Effector memory CD4-positive, alpha-beta T cell (primary cell): Measurements from ENCODE around the gene NPEPPS.

Source experiments
- DNase-seq, 3 donors: peaks; one replicate each; pipeline ENCODE4 v3.0.0-alpha.2; 2020
- H3K27ac ChIP-seq: 2 replicates; pipeline ENCODE4 v1.7.0; 2013; ENCODE audit warnings: mild to moderate bottlenecking, low read length, moderate library complexity; ENCODE audit not compliant: insufficient read depth, poor library complexity, severe bottlenecking
- H3K27me3 ChIP-seq: replicated peaks from 2 replicates; pipeline ENCODE4 v1.7.0; 2013; ENCODE audit warnings: mild to moderate bottlenecking, low read length; ENCODE audit not compliant: insufficient read depth, control insufficient read depth, poor library complexity, severe bottlenecking
- H3K36me3 ChIP-seq: 2 replicates; pipeline ENCODE4 v1.7.0; 2013; ENCODE audit warnings: mild to moderate bottlenecking, low read length, moderate library complexity; ENCODE audit not compliant: control insufficient read depth, insufficient read depth
- H3K4me1 ChIP-seq: 2 replicates; pipeline ENCODE4 v1.7.0; 2013; ENCODE audit warnings: low read length, mild to moderate bottlenecking; ENCODE audit not compliant: control insufficient read depth, insufficient read depth, poor library complexity, severe bottlenecking
- H3K4me3 ChIP-seq: 2 replicates; pipeline ENCODE4 v1.7.0; 2013; ENCODE audit warnings: low read length, low read depth, mild to moderate bottlenecking; ENCODE audit not compliant: insufficient read depth, poor library complexity, severe bottlenecking
- H3K9me3 ChIP-seq: 2 replicates; pipeline ENCODE4 v1.7.0; 2013; ENCODE audit warnings: mild to moderate bottlenecking, low read length, moderate library complexity; ENCODE audit not compliant: control insufficient read depth

Gene NPEPPS

DNA sequence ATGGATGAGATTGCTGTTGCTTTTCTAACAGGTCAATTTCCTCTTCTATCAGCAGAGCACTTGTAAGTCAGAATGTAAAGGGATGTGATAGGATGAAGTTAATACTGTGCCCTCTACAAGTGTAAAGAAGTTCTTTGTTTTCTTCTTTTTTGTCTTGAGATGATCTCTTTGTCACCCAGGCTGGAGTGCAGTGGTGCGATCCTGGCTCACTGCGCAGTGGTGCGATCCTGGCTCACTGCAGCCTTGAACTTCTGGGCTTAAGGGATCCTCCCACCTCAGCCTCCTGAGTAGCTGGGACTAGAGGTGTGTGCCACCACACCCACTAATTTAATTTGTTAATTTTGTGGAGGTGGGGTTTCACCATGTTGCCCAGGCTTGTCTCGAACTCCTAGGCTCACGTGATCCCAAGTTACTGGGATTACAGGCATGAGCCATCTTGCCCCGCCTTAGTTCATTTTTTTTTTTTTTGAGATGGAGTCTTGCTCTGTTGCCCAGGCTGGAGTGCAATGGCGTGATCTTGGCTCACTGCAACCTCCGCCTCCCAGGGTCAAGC lies 97.2 kb downstream of the NPEPPS start:
- Histone ChIP-seq H3K4me3 (no peak overlapping the region), H3K9me3 (no peaks in the 10 kb centered on the region), H3K36me3 (peaks cover 3% of the 10 kb centered on the region), H3K27me3 (no peaks in the 10 kb centered on the region), H3K4me1 (no peaks in the 10 kb centered on the region), H3K27ac (no peak overlapping the region)
- no peak for DNase-seq

DNA sequence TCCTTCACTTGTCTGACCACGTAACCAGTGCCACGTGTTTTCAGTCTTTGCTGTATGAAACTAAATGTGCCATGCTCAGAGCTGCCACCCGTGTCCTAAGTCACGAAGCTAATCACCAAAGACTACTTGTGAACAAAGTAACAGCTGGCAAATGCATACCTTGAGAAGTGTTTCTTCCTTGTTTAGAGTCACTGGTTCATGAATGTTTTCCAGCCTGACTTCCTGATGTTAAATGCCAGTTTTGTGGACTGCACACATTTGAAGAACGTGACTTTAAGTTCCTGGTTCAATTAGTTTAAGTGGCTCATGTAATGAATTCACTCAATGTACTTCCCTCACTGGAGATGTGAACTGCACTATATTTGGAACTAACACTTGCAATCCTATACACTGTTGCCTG lies 98.9 kb downstream of the NPEPPS start:
- H3K27ac ChIP-seq: no peak overlapping the region
- H3K4me3 ChIP-seq: no peak overlapping the region
- no peaks in the 10 kb centered on the region for H3K4me1 ChIP-seq
- H3K36me3 ChIP-seq: no peaks in the 10 kb centered on the region
- H3K9me3 ChIP-seq: no peaks in the 10 kb centered on the region
- DNase-seq: no peak
- H3K27me3 ChIP-seq: no peaks in the 10 kb centered on the region

DNA sequence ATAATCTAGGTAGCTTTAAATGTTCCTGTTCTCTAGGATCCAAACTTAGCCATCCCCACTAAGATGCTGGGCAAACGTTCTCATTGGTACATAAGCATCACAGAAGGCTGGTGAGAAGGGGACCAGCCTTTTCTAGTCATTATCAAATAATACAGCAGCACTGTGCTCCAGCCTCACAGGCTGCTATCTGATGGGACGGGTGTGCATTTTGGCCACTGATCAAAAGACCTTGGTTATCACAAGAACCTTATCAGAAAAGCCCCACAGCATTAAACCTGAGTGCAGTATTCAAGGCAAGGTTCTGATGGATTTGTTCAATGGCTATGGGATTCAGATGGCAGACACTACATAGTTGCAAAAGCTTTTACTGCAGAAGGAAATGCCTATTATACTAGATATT lies 99.7 kb downstream of the NPEPPS start:
- no peak for DNase-seq
- Histone ChIP-seq H3K4me1 (no peaks in the 10 kb centered on the region), H3K27me3 (no peaks in the 10 kb centered on the region), H3K9me3 (no peaks in the 10 kb centered on the region), H3K36me3 (no peaks in the 10 kb centered on the region), H3K27ac (no peak overlapping the region), H3K4me3 (no peak overlapping the region)

DNA sequence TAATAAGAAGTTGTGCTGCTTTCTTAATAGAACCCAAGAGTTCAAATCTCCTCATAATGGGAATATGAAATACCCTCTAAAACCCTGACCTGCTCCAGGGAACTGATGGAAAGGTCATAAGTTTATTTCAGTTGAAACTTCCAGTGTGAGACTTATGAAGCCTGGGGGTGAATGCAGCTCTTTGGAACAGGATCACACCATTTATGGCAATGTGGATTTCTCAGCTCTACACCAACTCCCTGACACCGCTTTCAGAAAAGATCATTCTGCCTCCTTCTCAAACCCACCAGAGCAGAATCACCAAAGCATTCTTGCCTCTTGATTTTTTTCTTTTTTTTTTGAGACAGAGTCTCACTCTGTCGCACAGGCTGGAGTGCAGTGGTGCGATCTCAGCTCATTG lies 102.1 kb downstream of the NPEPPS start:
- H3K27ac ChIP-seq: no peak overlapping the region
- H3K36me3 ChIP-seq: no peaks in the 10 kb centered on the region
- H3K27me3 ChIP-seq: no peaks in the 10 kb centered on the region
- no peak overlapping the region for H3K4me3 ChIP-seq
- H3K9me3 ChIP-seq: no peaks in the 10 kb centered on the region
- peaks cover 4% of the 10 kb centered on the region for H3K4me1 ChIP-seq
- DNase-seq: no peak

DNA sequence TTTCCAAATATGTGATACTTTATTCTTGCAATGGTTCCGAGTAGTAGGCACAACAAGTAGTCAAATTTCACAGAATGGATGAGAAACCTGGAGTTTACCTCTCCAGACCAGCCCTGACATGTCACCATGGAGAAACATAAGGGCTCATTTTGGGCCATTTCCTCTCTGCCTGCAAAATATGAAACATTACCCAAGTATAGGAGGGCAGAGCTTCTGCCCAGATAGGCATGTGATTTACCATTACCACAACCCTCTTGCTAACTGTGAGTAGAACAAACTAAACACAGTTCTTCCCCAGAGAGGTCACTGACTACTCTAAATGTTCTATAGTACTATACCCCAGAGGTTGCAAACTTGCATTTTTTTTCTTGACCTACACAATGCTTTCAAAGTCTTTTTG lies 103.1 kb downstream of the NPEPPS start:
- Histone ChIP-seq H3K9me3 (no peaks in the 10 kb centered on the region), H3K4me3 (no peak overlapping the region), H3K4me1 (peaks cover 4% of the 10 kb centered on the region), H3K27ac (no peak overlapping the region), H3K27me3 (no peaks in the 10 kb centered on the region), H3K36me3 (no peaks in the 10 kb centered on the region)
- no peak for DNase-seq

DNA sequence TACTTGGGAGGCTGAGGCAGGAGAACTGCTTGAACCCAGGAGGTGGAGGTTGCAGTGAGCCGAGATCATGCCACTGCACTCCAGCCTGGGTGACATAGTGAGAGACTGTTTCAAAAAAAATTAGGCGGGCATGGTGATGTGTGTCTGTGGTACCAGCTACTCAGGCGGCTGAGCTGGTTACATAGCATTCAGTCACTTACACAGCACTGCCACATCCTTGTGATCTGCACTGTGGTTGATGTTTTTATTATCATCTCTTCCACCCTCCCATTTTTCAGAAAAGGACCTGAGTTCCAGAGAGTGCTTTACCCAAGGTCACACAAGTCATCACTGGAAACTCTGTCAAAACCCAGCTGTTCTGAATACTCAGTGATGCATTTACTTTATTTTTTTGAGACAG lies 104.0 kb downstream of the NPEPPS start:
- no peak overlapping the region for H3K27ac ChIP-seq
- no peaks in the 10 kb centered on the region for H3K27me3 ChIP-seq
- no peaks in the 10 kb centered on the region for H3K36me3 ChIP-seq

DNA sequence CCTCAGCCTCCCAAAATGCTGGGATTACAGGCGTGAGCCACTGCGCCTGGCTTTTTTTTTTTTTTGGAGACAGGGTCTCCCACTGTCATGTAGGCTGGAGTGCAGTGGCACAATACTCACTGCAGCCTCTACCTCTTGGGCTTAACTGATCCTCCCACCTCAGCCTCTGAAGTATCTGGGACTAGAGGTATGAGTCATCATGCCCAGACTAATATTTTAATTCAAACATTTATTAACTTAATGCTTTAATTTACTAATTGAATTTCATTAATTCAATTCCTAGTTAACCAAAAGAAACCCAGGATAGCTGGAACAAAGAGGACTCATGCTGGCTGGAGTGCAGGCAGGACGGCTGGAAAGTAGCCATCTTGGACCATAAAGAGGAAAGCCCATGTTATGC lies 104.8 kb downstream of the NPEPPS start:
- Histone ChIP-seq H3K4me1 (peaks cover 4% of the 10 kb centered on the region), H3K27me3 (no peaks in the 10 kb centered on the region), H3K9me3 (no peaks in the 10 kb centered on the region), H3K36me3 (no peaks in the 10 kb centered on the region), H3K27ac (no peak overlapping the region), H3K4me3 (no peak overlapping the region)
- DNase-seq: no peak

More for the DNA sequence above, 104.0 kb downstream of the NPEPPS start:
- Histone ChIP-seq H3K9me3 (no peaks in the 10 kb centered on the region), H3K4me1 (peaks cover 4% of the 10 kb centered on the region), H3K4me3 (no peak overlapping the region)
- no peak for DNase-seq

DNA sequence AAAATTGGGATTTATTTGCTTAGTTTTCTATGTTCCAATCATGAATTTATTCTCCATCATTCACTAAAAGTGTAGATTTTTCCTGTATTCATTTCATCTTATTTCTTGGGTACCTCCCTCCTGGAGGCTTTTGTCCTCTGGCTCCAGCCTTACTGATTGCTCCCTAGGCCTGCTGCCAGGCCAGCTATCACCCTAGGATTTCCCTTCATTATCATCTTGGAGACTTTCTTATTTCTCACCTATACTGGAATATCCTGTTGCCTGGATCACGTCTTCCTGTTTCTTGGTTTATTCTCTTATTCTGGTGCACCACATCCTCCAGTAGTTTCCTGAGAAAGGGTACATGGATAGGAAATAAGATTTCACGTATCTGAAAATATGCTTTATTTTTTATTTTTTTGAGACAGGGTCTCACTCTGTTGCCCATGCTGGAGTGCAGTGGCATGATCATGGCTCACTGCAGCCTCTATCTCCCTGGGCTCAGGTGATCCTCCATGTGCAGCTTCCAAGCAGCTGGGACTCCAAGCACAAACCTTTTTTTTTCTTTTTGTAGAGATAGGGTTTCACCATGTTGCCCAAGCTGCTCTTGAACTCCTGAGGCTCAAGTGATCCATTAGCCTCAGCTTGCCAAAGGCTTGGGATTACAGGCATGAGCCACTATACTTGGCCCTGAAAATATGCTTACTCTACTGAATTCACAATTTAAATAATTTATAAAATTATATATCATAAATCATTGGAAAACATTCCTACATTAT lies 105.5 kb downstream of the NPEPPS start:
- H3K27ac ChIP-seq: no peak overlapping the region
- no peak overlapping the region for H3K4me3 ChIP-seq
- H3K27me3 ChIP-seq: no peaks in the 10 kb centered on the region
- H3K36me3 ChIP-seq: no peaks in the 10 kb centered on the region
- H3K4me1 ChIP-seq: peaks cover 4% of the 10 kb centered on the region
- H3K9me3 ChIP-seq: no peaks in the 10 kb centered on the region
- DNase-seq: no peak

DNA sequence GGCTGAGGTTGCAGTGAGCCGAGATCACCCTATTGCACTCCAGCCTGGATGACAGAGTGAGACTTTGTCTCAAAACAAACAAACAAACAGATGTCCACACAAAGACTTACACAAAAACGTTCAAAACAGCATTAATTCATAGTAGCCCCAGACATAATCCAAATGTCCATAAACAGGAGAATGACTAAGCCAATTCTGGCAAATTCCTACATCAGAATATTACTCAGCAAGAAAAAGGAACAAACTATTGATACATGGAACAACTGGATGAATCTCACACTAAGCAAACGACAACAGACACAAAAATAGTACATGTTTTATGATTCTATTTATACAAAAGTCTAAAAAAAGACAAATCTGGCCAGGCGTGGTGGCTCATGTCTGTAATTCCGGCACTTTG lies 108.0 kb downstream of the NPEPPS start:
- Histone ChIP-seq H3K9me3 (no peaks in the 10 kb centered on the region), H3K36me3 (no peaks in the 10 kb centered on the region), H3K4me3 (no peak overlapping the region), H3K27me3 (no peaks in the 10 kb centered on the region), H3K4me1 (peaks cover 4% of the 10 kb centered on the region), H3K27ac (no peak overlapping the region)
- DNase-seq: no peak

DNA sequence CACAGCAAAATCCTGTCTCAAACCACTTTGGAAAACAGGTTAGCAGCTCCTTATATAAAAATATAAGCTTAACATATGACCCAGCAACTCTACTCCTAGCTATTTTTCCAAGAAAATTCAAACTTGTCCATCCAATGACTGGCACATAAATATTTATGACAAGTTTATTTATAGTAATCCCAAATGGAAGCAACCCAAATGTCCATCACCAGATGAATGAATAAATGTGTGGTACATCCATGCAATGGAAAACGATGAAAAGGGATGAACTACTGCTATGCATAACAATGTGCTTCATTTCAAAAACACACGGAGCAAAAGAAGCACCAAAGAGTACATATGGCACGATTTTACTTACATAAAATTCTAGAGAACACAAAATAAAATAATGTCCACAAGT lies 109.2 kb downstream of the NPEPPS start:
- Histone ChIP-seq H3K9me3 (no peaks in the 10 kb centered on the region), H3K36me3 (no peaks in the 10 kb centered on the region), H3K27ac (no peak overlapping the region), H3K27me3 (no peaks in the 10 kb centered on the region), H3K4me1 (peaks cover 4% of the 10 kb centered on the region), H3K4me3 (no peak overlapping the region)
- no peak for DNase-seq
